NCI-H146 treated with DMSO at 0.1 percent for 48 hours (cell line): ENCODE results near the gene GPHN.
"Not testable (repeated sequence)": the region's sequence is repeated elsewhere in the genome, so short reads cannot be mapped to it uniquely, and the experiment has no call there.

Source experiments
- DNase-seq: peaks from one replicate; lab custom pipeline; 2025; ENCODE audit not compliant: unreplicated experiment; lab: John Stamatoyannopoulos, UW

Gene GPHN

DNA sequence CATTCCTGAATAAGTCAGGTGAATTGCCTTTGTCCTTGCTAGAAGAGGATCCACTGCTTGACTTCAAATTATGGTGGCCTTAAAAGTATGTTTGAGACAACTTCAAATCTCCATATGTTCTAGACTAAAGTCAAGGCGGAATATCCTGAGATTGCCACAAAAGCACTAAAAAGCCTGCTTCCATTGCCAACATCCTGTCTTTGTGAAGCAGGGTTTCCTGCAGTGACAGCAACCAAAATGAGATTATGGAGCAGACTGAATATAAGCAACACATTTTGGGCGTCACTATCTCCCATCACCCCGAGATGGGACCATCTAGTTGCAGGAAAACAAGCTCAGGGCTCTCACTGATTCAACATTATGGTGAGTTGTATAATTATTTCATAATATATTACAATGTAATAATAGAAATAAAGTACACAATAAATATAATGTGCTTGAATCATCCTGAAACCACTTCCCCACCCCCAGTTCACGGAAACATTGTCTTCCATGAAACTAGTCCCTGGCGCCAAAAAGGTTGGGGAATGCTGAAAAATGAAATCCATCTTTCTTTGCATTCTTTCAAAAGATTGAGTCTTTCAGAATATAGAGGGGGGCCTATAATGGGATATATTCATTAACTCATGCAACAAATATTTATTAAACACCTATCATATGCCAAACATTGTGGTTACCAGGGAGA is 143.7 kb downstream of the GPHN start:
- DNase-seq: no peak

DNA sequence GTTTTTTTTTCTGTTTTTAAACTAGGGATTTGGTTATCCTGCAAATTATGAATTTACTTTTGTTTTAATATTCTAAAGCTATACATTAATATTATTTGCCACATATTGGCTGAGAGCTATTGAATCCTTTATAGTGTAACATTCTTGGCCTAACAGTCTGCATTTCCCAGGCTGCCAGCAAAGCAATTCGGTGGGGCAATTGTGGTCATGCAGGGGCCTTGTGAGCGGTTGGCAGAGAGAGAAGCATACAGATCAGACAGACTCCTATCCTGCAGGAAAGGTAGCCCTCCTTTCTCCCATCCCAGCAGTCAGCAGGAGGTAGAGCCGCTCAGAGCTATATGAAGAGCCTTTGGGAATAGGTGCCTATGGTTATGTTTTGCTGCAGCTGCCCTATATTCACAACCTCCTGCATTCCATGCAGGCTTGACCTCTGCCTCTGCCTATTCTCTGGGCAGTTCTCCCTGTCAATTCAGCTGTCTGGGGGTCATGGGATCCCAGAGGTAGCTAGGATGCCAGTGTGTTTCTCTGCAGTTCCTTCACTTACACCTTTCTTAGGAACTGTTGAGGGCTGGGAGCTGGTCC is 144.7 kb downstream of the GPHN start:
- no peak for DNase-seq

DNA sequence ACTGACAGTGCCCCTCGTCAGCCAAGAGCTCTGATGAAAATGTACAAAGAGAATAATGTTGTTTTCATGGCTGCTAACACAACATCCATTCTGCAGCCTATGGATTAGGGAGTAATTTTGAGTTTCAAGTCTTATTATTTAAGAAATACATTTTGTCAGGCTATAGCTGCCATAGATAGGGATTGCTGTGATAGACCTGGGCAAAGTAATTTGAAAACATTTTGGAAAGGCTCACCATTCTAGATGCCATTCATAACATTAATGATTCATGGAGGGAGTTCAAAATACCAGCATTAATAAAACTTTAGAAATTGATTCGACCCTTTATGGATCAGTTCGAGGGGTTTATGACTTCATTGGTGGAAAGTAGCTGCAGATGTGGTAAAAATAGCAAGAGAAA is 149.8 kb downstream of the GPHN start:
- no peak for DNase-seq

DNA sequence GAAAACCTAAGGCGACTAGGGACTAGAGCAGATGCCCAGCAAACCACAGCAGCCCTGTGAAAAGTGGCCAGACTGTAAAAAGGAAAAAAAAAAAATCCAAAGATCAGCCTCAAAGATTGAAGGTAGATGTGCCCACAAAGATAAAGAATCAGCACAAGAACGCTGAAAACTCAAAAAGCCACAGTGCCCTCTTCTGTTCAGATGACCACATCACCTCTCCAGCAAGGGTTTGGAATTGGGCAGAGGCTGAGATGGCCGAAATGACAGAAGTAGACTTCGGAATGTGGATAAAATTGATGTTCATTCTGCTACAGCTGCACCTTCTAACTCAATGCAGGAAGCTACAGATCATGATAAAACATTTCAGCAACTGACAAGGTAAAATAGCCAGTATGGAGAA is 154.4 kb downstream of the GPHN start:
- no peak for DNase-seq

GRCh38 chr14:66677780-66678179 is 169.8 kb downstream of the GPHN start:
- no peak for DNase-seq

- no peak for DNase-seq
Measured at GRCh38 chr14:66680216-66680615, 172.3 kb downstream of the GPHN start.

DNA sequence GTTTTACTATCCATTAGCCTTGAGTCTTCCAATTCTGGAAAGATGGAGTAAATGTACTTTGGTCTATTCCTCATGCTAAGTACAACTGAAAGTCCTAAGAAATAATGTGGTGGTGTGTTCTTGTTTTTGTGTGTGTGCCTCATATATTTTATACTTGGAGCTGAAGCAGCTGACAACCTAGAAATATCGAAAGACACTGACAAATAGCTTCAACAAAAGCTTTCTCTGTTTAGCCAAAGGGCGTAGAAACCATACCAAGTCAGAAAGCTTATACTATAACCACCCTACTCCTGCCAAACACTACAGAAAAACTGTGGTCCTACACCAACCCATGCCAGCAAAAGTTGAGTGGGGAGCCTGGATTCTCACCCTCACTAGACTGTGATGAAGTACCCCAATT is 188.4 kb downstream of the GPHN start:
- no peak for DNase-seq

DNA sequence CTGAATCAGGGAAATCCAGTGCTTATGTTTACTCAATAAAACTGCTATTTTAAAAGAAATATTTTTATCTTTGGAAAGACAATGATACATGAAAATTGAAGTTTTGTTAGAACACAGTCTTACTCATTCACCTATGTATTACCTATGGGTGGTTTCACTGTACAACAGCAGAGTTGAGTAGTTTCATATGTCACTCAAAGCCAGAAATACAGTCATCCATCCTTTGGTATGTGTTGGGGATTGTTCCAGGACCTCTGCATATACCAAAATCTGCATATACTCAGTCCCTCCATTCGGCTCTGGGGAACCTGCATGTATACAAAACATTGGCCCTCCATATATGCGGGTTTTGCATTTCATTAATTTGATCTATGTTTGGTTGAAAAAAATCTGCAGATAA is 190.6 kb downstream of the GPHN start:
- no peak for DNase-seq

DNA sequence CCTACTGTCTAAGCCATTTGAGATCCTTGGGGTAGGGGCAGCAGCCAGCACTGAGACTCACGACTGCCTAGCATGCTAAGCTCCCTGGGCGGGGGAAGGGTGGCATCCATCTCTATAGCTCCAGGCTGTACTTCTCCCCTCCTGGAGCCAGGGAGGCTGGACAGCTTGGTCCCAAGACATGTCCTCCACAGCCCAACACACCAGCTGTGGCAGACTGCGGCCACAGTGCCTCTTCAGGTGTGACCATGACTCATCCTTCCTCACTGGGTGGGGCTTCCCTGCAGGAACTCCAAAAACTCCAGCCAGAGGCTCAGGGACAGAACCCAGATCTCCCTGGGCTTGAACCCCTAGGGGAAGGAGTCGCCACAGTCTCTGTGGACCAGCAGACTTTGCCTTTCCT is 193.9 kb downstream of the GPHN start:
- no peak for DNase-seq

GRCh38 chr14:66708267-66708666 is 200.3 kb downstream of the GPHN start:
- DNase-seq: no peak

- DNase-seq: no peak
Measured at GRCh38 chr14:66709291-66709690, 201.3 kb downstream of the GPHN start.

- DNase-seq: not testable (repeated sequence)
Measured at GRCh38 chr14:66714291-66714690, 206.3 kb downstream of the GPHN start.

GRCh38 chr14:66715313-66715712 is 207.4 kb downstream of the GPHN start:
- DNase-seq: not testable (repeated sequence)

GRCh38 chr14:66716227-66716626 is 208.3 kb downstream of the GPHN start:
- no peak for DNase-seq

- DNase-seq: no peak
Measured at GRCh38 chr14:66717561-66718140, 209.7 kb downstream of the GPHN start.

DNA sequence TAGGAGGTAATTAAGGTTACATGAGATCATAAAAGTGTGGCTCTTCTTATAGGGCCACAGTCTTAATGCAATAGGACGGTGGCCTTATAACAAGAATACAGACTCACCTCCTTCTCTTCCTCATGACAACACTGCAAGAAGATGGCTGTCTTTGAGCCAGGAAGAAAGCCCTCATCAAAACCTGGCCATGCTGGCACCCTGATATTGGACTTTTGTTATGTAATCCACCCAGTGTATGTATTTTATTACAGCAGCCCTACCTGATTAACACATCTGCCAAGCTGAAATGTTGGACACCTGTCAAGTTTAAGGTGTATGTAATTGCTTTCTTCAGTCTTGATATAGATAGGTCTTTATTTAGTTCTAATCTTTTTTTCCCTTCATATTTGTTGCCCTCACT is 217.0 kb downstream of the GPHN start:
- no peak for DNase-seq

GRCh38 chr14:66731298-66731697 is 223.4 kb downstream of the GPHN start:
- DNase-seq: not testable (repeated sequence)

DNA sequence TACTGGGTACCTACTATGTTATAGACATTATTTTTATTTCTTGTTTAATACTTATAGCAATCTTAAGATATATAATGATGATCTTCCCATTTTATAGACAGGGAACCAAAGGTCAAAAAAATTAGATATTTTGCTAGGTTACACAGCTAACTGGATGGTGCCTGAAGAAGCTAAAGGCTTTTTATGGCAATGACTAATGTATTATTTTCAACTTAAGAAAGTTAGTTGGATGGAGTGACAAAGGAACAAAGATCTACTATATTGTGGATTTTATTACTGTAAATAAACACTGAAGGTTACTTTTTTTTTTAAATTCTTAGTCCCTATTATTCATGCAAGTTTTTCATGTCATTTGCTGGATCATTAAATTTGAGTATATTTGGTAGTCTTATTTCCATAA is 227.9 kb downstream of the GPHN start:
- no peak for DNase-seq

DNA sequence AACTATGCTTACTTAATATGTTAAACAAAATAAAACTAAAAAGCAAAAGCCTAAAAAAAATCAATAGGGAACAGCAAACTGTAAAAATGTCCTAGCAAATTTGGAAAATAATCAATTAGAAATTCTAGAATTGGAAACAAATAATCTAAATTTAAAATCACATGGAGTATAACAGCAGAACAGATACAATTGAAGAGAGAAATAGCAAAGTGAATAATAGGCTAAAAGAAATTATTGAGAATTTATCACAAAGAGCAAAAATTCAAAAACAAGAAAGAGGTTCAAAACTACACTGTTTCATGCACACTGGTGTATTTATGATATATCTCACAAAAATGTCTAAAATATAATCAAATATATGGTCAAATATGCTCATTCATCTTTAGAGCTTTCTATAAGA is 231.9 kb downstream of the GPHN start:
- no peak for DNase-seq

GRCh38 chr14:66745078-66745477 is 237.1 kb downstream of the GPHN start:
- DNase-seq: no peak

GRCh38 chr14:66746316-66747006 is 238.5 kb downstream of the GPHN start:
- no peak for DNase-seq

DNA sequence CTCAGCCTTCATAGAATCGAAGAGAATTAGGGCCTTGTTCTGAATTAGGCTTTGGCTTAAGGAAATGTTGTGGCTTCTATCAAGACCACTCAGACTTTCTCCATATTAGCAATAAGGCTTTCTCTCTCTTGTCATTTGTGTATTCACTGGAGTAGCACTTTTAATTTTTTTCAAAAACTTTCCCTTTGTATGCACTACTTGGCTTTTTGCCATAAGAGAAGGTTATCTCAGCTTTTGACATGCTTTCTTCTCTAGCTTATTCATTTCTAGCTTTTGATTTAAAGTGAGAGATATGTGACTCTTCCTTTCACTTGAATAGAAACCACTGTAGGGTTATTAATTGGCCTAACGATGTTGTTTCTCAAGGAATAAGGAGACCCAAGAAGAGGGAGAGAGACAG is 244.2 kb downstream of the GPHN start:
- no peak for DNase-seq
